SK-N-SH (cell line): ENCODE data around the gene RPL4. TPM values are rescaled to one million over a fixed set of nuclear protein-coding genes. Genes with fewer than 3 reads are reported as not detected.

ENCODE experiments used
- CTCF ChIA-PET: fragments of 300-600, 350-600 bp; formaldehyde crosslinking; extraction: SDS; loops from one replicate; lab custom pipeline; 2021; lab: Yijun Ruan, JAX
- POLR2A ChIA-PET: fragments of 350-600 bp; sonication (Branson Sonifier 250); formaldehyde crosslinking; extraction: SDS; loops from one replicate; lab custom pipeline; 2020; ENCODE audit warnings: antibody characterized with exemption, inconsistent platforms; lab: Yijun Ruan, JAX
- DNase-seq: peaks from one replicate; pipeline ENCODE4 v3.0.0; 2012
- H2AFZ ChIP-seq: fragments of 200-600 bp; sonication (generic); 2 replicates; pipeline ENCODE4 v1.8.1; 2016; ENCODE audit warnings: antibody characterized with exemption, mild to moderate bottlenecking, low read depth
- H3F3A ChIP-seq: fragments of 200-600 bp; sonication (generic); replicated peaks from 2 replicates; pipeline ENCODE3; 2016; ENCODE audit warnings: antibody characterized with exemption, mild to moderate bottlenecking; ENCODE audit not compliant: insufficient read depth
- H3K27ac ChIP-seq, 2 experiments: fragments of 200-500 bp in 1 of 2; fragments of 200-600 bp in 1 of 2; sonication (Bioruptor generic) in 1 of 2; sonication (generic), shearing (Covaris generic) in 1 of 2; 2 replicates each; pipeline versions ENCODE4 v1.5.1 to v1.6.1; 2014 to 2016; ENCODE audit warnings: low read depth in 2 of 2, inconsistent platforms in 1 of 2, low read length in 1 of 2, mild to moderate bottlenecking in 1 of 2, mixed read lengths in 1 of 2
- H3K27me3 ChIP-seq: fragments of 200-600 bp; sonication (generic), shearing (Covaris generic); 2 replicates; pipeline ENCODE4 v1.6.1; 2016; ENCODE audit warnings: mixed run types; ENCODE audit not compliant: insufficient read depth
- H3K36me3 ChIP-seq, 2 experiments: fragments of 200-500 bp in 1 of 2; fragments of 200-600 bp in 1 of 2; sonication (Bioruptor generic) in 1 of 2; sonication (generic) in 1 of 2; replicated peaks in 1 of 2; 2 replicates each; pipeline versions ENCODE3 to v1.5.1; 2014 to 2016; ENCODE audit warnings: low read length in 1 of 2, mild to moderate bottlenecking in 1 of 2; ENCODE audit not compliant: insufficient read depth in 2 of 2, control insufficient read depth in 1 of 2
- H3K4me1 ChIP-seq, 2 experiments: fragments of 200-500 bp in 1 of 2; fragments of 200-600 bp in 1 of 2; sonication (Bioruptor generic) in 1 of 2; sonication (generic), shearing (Covaris generic) in 1 of 2; 2 replicates each; pipeline versions ENCODE4 v1.5.1 to v1.6.1; 2014 to 2016; ENCODE audit warnings: low read depth in 1 of 2, low read length in 1 of 2, mixed run types in 1 of 2; ENCODE audit not compliant: insufficient read depth in 2 of 2, control insufficient read depth in 1 of 2
- H3K4me2 ChIP-seq: fragments of 200-600 bp; sonication (generic), shearing (Covaris generic); 2 replicates; pipeline ENCODE4 v1.6.1; 2017; ENCODE audit warnings: mixed run types
- H3K4me3 ChIP-seq, 2 experiments: fragments of 200-500 bp in 1 of 2; fragments of 200-600 bp in 1 of 2; sonication (Bioruptor generic) in 1 of 2; sonication (generic), shearing (Covaris generic) in 1 of 2; 2 replicates each; pipeline versions ENCODE4 v1.5.1 to v1.8.1; 2014 to 2016; ENCODE audit warnings: low read depth in 2 of 2, inconsistent platforms in 1 of 2, low read length in 1 of 2, mild to moderate bottlenecking in 1 of 2, mixed read lengths in 1 of 2, moderate library complexity in 1 of 2
- H3K79me2 ChIP-seq: fragments of 200-600 bp; sonication (generic); 2 replicates; pipeline ENCODE4 v1.8.1; 2017; ENCODE audit warnings: mild to moderate bottlenecking; ENCODE audit not compliant: insufficient read depth
- H3K9ac ChIP-seq: fragments of 200-600 bp; sonication (generic); 2 replicates; pipeline ENCODE4 v1.6.1; 2017; ENCODE audit warnings: mixed run types
- H3K9me2 ChIP-seq: fragments of 200-600 bp; sonication (generic); 2 replicates; pipeline ENCODE4 v1.6.1; 2017; ENCODE audit warnings: mixed run types
- H3K9me3 ChIP-seq: fragments of 200-600 bp; sonication (generic); 2 replicates; pipeline ENCODE4 v1.6.1; 2017; ENCODE audit warnings: mixed run types, mild to moderate bottlenecking, moderate library complexity
- H4K20me1 ChIP-seq: fragments of 200-600 bp; sonication (generic); 2 replicates; pipeline ENCODE4 v1.6.1; 2017; ENCODE audit warnings: mild to moderate bottlenecking, mixed run types; ENCODE audit not compliant: insufficient read depth
- CTCF ChIP-seq: fragments of 200-600 bp; sonication (generic); IDR thresholded peaks from 2 replicates; pipeline ENCODE4 v1.6.1; 2017; ENCODE audit warnings: antibody characterized with exemption, mild to moderate bottlenecking, moderate library complexity
- FOXM1 ChIP-seq: IDR thresholded peaks from 2 replicates; pipeline ENCODE4 v1.4.0; 2012; ENCODE audit warnings: low read depth, mild to moderate bottlenecking
- GABPA ChIP-seq: IDR thresholded peaks from 2 replicates; pipeline ENCODE4 v1.4.0; 2012; ENCODE audit warnings: low read depth, mild to moderate bottlenecking
- GATA2 ChIP-seq: sonication (generic); formaldehyde crosslinking; IDR thresholded peaks from 2 replicates; pipeline ENCODE4 v1.5.0; 2020; ENCODE audit warnings: mild to moderate bottlenecking, missing genetic modification reagents
- JUND ChIP-seq: IDR thresholded peaks from 2 replicates; pipeline ENCODE4 v1.4.0; 2012
- MXI1 ChIP-seq: IDR thresholded peaks from 2 replicates; pipeline ENCODE4 v1.6.1; 2012; ENCODE audit warnings: mild to moderate bottlenecking, low read depth, low read length, improper control_type of control experiment
- NFIC ChIP-seq: IDR thresholded peaks from 2 replicates; pipeline ENCODE4 v1.4.0; 2012; ENCODE audit warnings: borderline replicate concordance
- RAD21 ChIP-seq: IDR thresholded peaks from 2 replicates; pipeline ENCODE4 v1.6.1; 2012; ENCODE audit warnings: mild to moderate bottlenecking, low read length
- TCF12 ChIP-seq: IDR thresholded peaks from 2 replicates; pipeline ENCODE4 v1.4.0; 2012
- WGBS: methylation state at CpG from one replicate; pipeline ENCODE4 v1.1.6; 2017; ENCODE audit warnings: low lambda C conversion rate; 5-methylcytosine and 5-hydroxymethylcytosine counted together
- polyA plus RNA-seq, 3 experiments: library from polyadenylated mRNA; depleted of rRNA; stranded (reverse); fragments of >200 nt; gene quantifications; 2 replicates each; pipeline ENCODE4 v1.2.3, GENCODE V29; 2012
- TF ChIP-seq, protein P1 (sequence below): IDR thresholded peaks from 2 replicates; pipeline ENCODE4 v1.4.0; 2012; ENCODE audit warnings: low read depth
- TF ChIP-seq, protein P2 (sequence below): IDR thresholded peaks from 2 replicates; pipeline ENCODE4 v1.4.0; 2012; ENCODE audit warnings: low read depth, borderline replicate concordance

The RPL4 gene
- polyA plus RNA-seq, 1 of the 3 experiments (the other 2 are of a cell fraction), result 3,177 TPM

DNA sequence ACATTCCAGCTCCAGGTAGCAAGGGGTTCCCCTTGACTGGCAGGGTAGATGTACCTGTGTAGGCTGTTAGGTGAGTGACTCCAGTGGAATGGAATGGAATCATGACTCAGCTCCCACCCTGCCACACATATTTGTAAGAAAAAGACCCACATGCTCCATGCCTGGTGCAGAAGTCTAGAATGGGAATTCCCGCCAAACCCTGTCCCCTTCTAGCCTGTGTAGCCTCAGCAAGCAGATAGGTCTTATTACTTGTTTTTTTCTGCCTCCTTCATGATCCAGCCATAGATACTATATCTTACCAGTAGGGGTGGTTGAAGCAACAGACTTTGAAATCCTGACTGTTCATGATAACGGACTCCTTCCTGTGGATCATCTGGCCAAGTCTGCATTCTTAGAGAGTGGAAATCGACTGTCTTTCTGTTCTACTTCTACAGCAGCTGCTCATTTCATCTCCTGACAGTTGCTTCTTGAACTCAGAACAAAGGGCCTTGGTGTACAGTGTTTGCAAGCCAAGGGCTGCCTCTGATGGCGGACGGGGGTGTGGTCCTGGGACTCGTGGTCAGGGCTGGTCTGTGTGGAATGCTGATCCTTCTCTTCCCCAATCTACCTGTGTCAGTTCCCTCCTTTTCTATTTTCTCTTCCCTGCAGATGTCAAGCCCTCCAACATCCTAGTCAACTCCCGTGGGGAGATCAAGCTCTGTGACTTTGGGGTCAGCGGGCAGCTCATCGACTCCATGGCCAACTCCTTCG lies 23.4 kb downstream of the RPL4 start:
- no peak overlapping the region for H3K4me3 ChIP-seq
- 91% methylated on average over 10 of the region's 10 CpGs for WGBS
- H3K27ac ChIP-seq, result no peak overlapping the region
- DNase-seq, result no peak
- no peaks in the 10 kb centered on the region for H3K9me2 ChIP-seq
- no peak overlapping the region for H2AFZ ChIP-seq
- no peaks in the 10 kb centered on the region for H3K4me1 ChIP-seq
- H3K79me2 ChIP-seq, result no peaks in the 10 kb centered on the region; the same call in 1 of the 2 replicates
- H3K9ac ChIP-seq, result no peak overlapping the region
- no peaks in the 10 kb centered on the region for H3F3A ChIP-seq
- CTCF ChIA-PET, result interaction anchor here (1.0 kb wide), 1 partner anchor 16 kb away, joined by 3 read pairs; the partner anchor contains the start of gene SNAPC5
- H3K27me3 ChIP-seq, result no peaks in the 10 kb centered on the region
- POLR2A ChIA-PET, result no interaction called here
- no peak for TF ChIP-seq CTCF
- no peak for TF ChIP-seq FOXM1
- TF ChIP-seq GABPA, result no peak
- no peak for TF ChIP-seq GATA2
- TF ChIP-seq, protein P1, sequence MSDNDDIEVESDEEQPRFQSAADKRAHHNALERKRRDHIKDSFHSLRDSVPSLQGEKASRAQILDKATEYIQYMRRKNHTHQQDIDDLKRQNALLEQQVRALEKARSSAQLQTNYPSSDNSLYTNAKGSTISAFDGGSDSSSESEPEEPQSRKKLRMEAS, result no peak
- no peak for TF ChIP-seq MXI1
- no peak for TF ChIP-seq RAD21
- no peak for TF ChIP-seq TCF12
- TF ChIP-seq NFIC, result no peak
- no peaks in the 10 kb centered on the region for H3K9me3 ChIP-seq
- peaks cover 0 to 4% of the 10 kb centered on the region in 2 experiments for H3K36me3 ChIP-seq
- no peaks in the 10 kb centered on the region for H4K20me1 ChIP-seq
- no peak overlapping the region for H3K4me2 ChIP-seq

- no peak for TF ChIP-seq MXI1
- TF ChIP-seq, protein P1, result no peak
- TF ChIP-seq JUND, result no peak
- TF ChIP-seq, protein P2, sequence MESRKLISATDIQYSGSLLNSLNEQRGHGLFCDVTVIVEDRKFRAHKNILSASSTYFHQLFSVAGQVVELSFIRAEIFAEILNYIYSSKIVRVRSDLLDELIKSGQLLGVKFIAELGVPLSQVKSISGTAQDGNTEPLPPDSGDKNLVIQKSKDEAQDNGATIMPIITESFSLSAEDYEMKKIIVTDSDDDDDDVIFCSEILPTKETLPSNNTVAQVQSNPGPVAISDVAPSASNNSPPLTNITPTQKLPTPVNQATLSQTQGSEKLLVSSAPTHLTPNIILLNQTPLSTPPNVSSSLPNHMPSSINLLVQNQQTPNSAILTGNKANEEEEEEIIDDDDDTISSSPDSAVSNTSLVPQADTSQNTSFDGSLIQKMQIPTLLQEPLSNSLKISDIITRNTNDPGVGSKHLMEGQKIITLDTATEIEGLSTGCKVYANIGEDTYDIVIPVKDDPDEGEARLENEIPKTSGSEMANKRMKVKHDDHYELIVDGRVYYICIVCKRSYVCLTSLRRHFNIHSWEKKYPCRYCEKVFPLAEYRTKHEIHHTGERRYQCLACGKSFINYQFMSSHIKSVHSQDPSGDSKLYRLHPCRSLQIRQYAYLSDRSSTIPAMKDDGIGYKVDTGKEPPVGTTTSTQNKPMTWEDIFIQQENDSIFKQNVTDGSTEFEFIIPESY, result no peak
- TF ChIP-seq, all 33 proteins: peak for 0
- Histone ChIP-seq H3K4me3 (no peak overlapping the region), H3K36me3 (peaks cover 0 to 4% of the 10 kb centered on the region in 2 experiments), H3K27me3 (no peaks in the 10 kb centered on the region), H3K9me2 (no peaks in the 10 kb centered on the region), H3K4me2 (no peak overlapping the region), H3K79me2 (no peaks in the 10 kb centered on the region), H4K20me1 (no peaks in the 10 kb centered on the region), H2AFZ (no peak overlapping the region), H3K9me3 (no peaks in the 10 kb centered on the region), H3K4me1 (no peaks in the 10 kb centered on the region), H3K27ac (no peak overlapping the region), H3K9ac (no peak overlapping the region), H3F3A (no peaks in the 10 kb centered on the region)
- no peak for DNase-seq
- 94% methylated on average over 6 of the region's 6 CpGs for WGBS
- POLR2A ChIA-PET, result no interaction called here
- CTCF ChIA-PET, result no interaction called here
Observed at GRCh38 chr15:66480267-66480666, 24.4 kb downstream of the RPL4 start.
